Loucy (cell line): ENCODE measurements around the gene MINDY2.
"Not testable (repeated sequence)": the region's sequence is repeated elsewhere in the genome, so short reads cannot be mapped to it uniquely, and the experiment has no call there.

ENCODE experiments used
- H2AFZ ChIP-seq: fragments of 200-600 bp; sonication (generic); 2 replicates; pipeline ENCODE4 v1.6.0; 2016; ENCODE audit warnings: antibody characterized with exemption, mild to moderate bottlenecking, low read length, moderate library complexity
- H3F3A ChIP-seq: fragments of 200-600 bp; 2 replicates; pipeline ENCODE4 v1.6.0; 2016; ENCODE audit warnings: antibody characterized with exemption, low read depth, mild to moderate bottlenecking
- H3K27me3 ChIP-seq: fragments of 200-600 bp; sonication (generic); 2 replicates; pipeline ENCODE4 v1.6.1; 2014; ENCODE audit warnings: low read length, mild to moderate bottlenecking; ENCODE audit not compliant: insufficient read depth, poor library complexity, severe bottlenecking
- H3K36me3 ChIP-seq: fragments of 200-600 bp; sonication (generic); 2 replicates; pipeline ENCODE4 v1.6.1; 2016; ENCODE audit warnings: low read length; ENCODE audit not compliant: insufficient read depth
- H3K4me1 ChIP-seq: fragments of 200-600 bp; sonication (generic); 2 replicates; pipeline ENCODE4 v1.5.1; 2014; ENCODE audit warnings: low read length, mild to moderate bottlenecking; ENCODE audit not compliant: insufficient read depth, poor library complexity, severe bottlenecking
- H3K4me2 ChIP-seq: fragments of 200-600 bp; sonication (generic); 2 replicates; pipeline ENCODE4 v1.6.0; 2014; ENCODE audit warnings: antibody characterized with exemption, low read length, low read depth, mild to moderate bottlenecking; ENCODE audit not compliant: poor library complexity, severe bottlenecking
- H3K4me3 ChIP-seq: fragments of 200-600 bp; sonication (generic); 2 replicates; pipeline ENCODE4 v1.5.1; 2014; ENCODE audit warnings: low read length, mild to moderate bottlenecking, mixed read lengths; ENCODE audit not compliant: poor library complexity, severe bottlenecking
- H3K79me2 ChIP-seq: fragments of 200-600 bp; sonication (generic); 2 replicates; pipeline ENCODE4 v1.6.1; 2014; ENCODE audit warnings: low read length; ENCODE audit not compliant: insufficient read depth
- H3K9ac ChIP-seq: fragments of 200-600 bp; sonication (generic); 2 replicates; pipeline ENCODE4 v1.6.0; 2014; ENCODE audit warnings: mild to moderate bottlenecking, low read depth, low read length, moderate library complexity; ENCODE audit not compliant: poor library complexity, severe bottlenecking
- H3K9me2 ChIP-seq: fragments of 200-600 bp; sonication (generic); replicated peaks from 2 replicates; pipeline ENCODE4 v1.6.1; 2016; ENCODE audit warnings: low read depth, low read length, mixed read lengths
- H3K9me3 ChIP-seq: fragments of 200-600 bp; sonication (generic); 2 replicates; pipeline ENCODE4 v1.6.1; 2014; ENCODE audit warnings: mild to moderate bottlenecking, antibody characterized with exemption, low read length, low read depth; ENCODE audit not compliant: insufficient read depth
- H4K20me1 ChIP-seq: fragments of 200-600 bp; sonication (generic); 2 replicates; pipeline ENCODE4 v1.6.0; 2014; ENCODE audit warnings: antibody characterized with exemption, low read length, mild to moderate bottlenecking; ENCODE audit not compliant: insufficient read depth, poor library complexity, severe bottlenecking
- CTCF ChIP-seq: fragments of 200-600 bp; sonication (generic); conservative IDR thresholded peaks from 2 replicates; pipeline ENCODE4 v1.5.1; 2014; ENCODE audit warnings: mild to moderate bottlenecking, antibody characterized with exemption, low read length
- EZH2phosphoT487 ChIP-seq: fragments of 200-600 bp; IDR thresholded peaks from 2 replicates; pipeline ENCODE4 v1.6.1; 2018; ENCODE audit warnings: antibody characterized with exemption, mild to moderate bottlenecking, moderate library complexity, borderline replicate concordance

Gene MINDY2

GRCh38 chr15:58856086-58856485 is 85.0 kb downstream of the MINDY2 start:
- Histone ChIP-seq H3K79me2 (no peaks in the 10 kb centered on the region), H3K27me3 (no peaks in the 10 kb centered on the region), H3K4me1 (no peaks in the 10 kb centered on the region), H3K9me3 (no peaks in the 10 kb centered on the region), H3K4me2 (no peak overlapping the region), H2AFZ (no peak overlapping the region), H3K4me3 (no peak overlapping the region), H4K20me1 (no peaks in the 10 kb centered on the region), H3K36me3 (peaks cover 21% of the 10 kb centered on the region; the same call in 1 of the 2 replicates), H3F3A (no peaks in the 10 kb centered on the region), H3K9me2 (no peaks in the 10 kb centered on the region), H3K9ac (no peak overlapping the region)
- TF ChIP-seq CTCF (no peak), EZH2phosphoT487 (no peak)

GRCh38 chr15:58856621-58857020 is 85.5 kb downstream of the MINDY2 start:
- H2AFZ ChIP-seq, H3K9me3 ChIP-seq, H4K20me1 ChIP-seq, H3K27me3 ChIP-seq, H3K4me2 ChIP-seq, H3K9me2 ChIP-seq, H3K9ac ChIP-seq, H3K4me3 ChIP-seq, H3K4me1 ChIP-seq, H3K79me2 ChIP-seq, H3F3A ChIP-seq: not testable (repeated sequence)
- peaks cover 20% of the 10 kb centered on the region; the same call in 1 of the 2 replicates for H3K36me3 ChIP-seq

- Histone ChIP-seq H3F3A (no peaks in the 10 kb centered on the region), H3K9ac (no peak overlapping the region), H2AFZ (no peak overlapping the region), H3K27me3 (no peaks in the 10 kb centered on the region), H3K4me1 (no peaks in the 10 kb centered on the region), H3K79me2 (no peaks in the 10 kb centered on the region), H3K9me3 (no peaks in the 10 kb centered on the region), H4K20me1 (no peaks in the 10 kb centered on the region), H3K4me3 (no peak overlapping the region), H3K9me2 (no peaks in the 10 kb centered on the region), H3K36me3 (no peaks in the 10 kb centered on the region), H3K4me2 (no peak overlapping the region)
- no peak for TF ChIP-seq EZH2phosphoT487
- no peak for TF ChIP-seq CTCF
These were observed 91.2 kb downstream of the MINDY2 start for GRCh38 chr15:58862326-58862725.

GRCh38 chr15:58864602-58865424 is 93.7 kb downstream of the MINDY2 start:
- H2AFZ ChIP-seq, result no peak overlapping the region
- TF ChIP-seq CTCF, result no peak
- TF ChIP-seq EZH2phosphoT487, result no peak
- no peaks in the 10 kb centered on the region for H3K27me3 ChIP-seq
- H3K9me3 ChIP-seq, result no peaks in the 10 kb centered on the region
- H3F3A ChIP-seq, result no peaks in the 10 kb centered on the region
- no peak overlapping the region for H3K4me2 ChIP-seq
- no peaks in the 10 kb centered on the region for H3K9me2 ChIP-seq
- H4K20me1 ChIP-seq, result no peaks in the 10 kb centered on the region
- H3K9ac ChIP-seq, result no peak overlapping the region
- H3K4me3 ChIP-seq, result no peak overlapping the region
- no peaks in the 10 kb centered on the region for H3K79me2 ChIP-seq
- H3K36me3 ChIP-seq, result no peaks in the 10 kb centered on the region
- H3K4me1 ChIP-seq, result no peaks in the 10 kb centered on the region
